ENCODE results near the gene MTCH1.

- TF ChIP-seq CTCF (IDR thresholded peaks at IDR 0.05), result peak in 4 of 6 experiments; percentile 13 to 46 (median 28)
- TF ChIP-seq POLR2A (IDR thresholded peaks at IDR 0.05), result no peak
These were observed 8.5 kb downstream of the MTCH1 start for GRCh38 chr6:36977470-36977941.

All from Peyer's patch (tissue), 4 donors.